ENCODE results near the gene PRAME. TPM values are rescaled to one million over a fixed set of nuclear protein-coding genes. Genes with fewer than 3 reads are reported as not detected.

Gene PRAME
- total and polyA plus RNA-seq, 2 experiments from 2014 or later: not detected

GRCh38 chr22:22558071-22558971, 744 bp downstream of the PRAME start:
- Histone ChIP-seq H3K4me1 (ENCODE audit: insufficient read depth) (no peaks in the 10 kb centered on the region), H4K20me1 (ENCODE audit: insufficient read depth) (no peaks in the 10 kb centered on the region), H3K9me2 (ENCODE audit: insufficient read depth) (no peaks in the 10 kb centered on the region), H3K27me3 (replicated peaks; ENCODE audit: insufficient read depth) (no peaks in the 10 kb centered on the region), H3K79me2 (ENCODE audit: insufficient read depth) (no peaks in the 10 kb centered on the region), H3K4me2 (ENCODE audit: unreplicated experiment) (no peak overlapping the region), H3F3A (ENCODE audit: insufficient read depth) (no peaks in the 10 kb centered on the region), H3K9me3 (ENCODE audit: low read depth) (no peaks in the 10 kb centered on the region), H3K27ac (no peak overlapping the region), H3K9ac (no peak overlapping the region), H3K4me3 (no peak overlapping the region), H2AFZ (no peak overlapping the region), H3K36me3 (ENCODE audit: low read depth) (no peaks in the 10 kb centered on the region)
- DNase-seq: peak; percentile 32
- 60% methylated on average over 25 of the region's 25 CpGs; no CpG with 5 or more reads in 1 of the 2 experiments for WGBS, 2 experiments (ENCODE audit: low coverage in 1 of 2, low lambda C conversion rate in 2 of 2, missing lambda C conversion rate in 2 of 2)
- TF ChIP-seq EZH2 (IDR thresholded peaks at IDR 0.05; ENCODE audit: insufficient read depth, poor library complexity, severe bottlenecking) (no peak), EZH2phosphoT487 (IDR thresholded peaks at IDR 0.05; ENCODE audit: insufficient read depth, low read depth) (no peak)
- in situ Hi-C loops (cut with MboI): no loop called here

GRCh38 chr22:22556995-22557925, 1.8 kb downstream of the PRAME start:
- Histone ChIP-seq H3K36me3 (ENCODE audit: low read depth) (no peaks in the 10 kb centered on the region), H3K79me2 (ENCODE audit: insufficient read depth) (no peaks in the 10 kb centered on the region), H3F3A (ENCODE audit: insufficient read depth) (no peaks in the 10 kb centered on the region), H3K27me3 (replicated peaks; ENCODE audit: insufficient read depth) (no peaks in the 10 kb centered on the region), H3K9ac (no peak overlapping the region), H4K20me1 (ENCODE audit: insufficient read depth) (no peaks in the 10 kb centered on the region), H3K27ac (no peak overlapping the region), H3K4me2 (ENCODE audit: unreplicated experiment) (no peak overlapping the region), H3K4me1 (ENCODE audit: insufficient read depth) (no peaks in the 10 kb centered on the region), H3K9me2 (ENCODE audit: insufficient read depth) (no peaks in the 10 kb centered on the region), H2AFZ (no peak overlapping the region), H3K4me3 (no peak overlapping the region), H3K9me3 (ENCODE audit: low read depth) (no peaks in the 10 kb centered on the region)
- in situ Hi-C loops (cut with MboI): no loop called here
- TF ChIP-seq EZH2 (IDR thresholded peaks at IDR 0.05; ENCODE audit: insufficient read depth, poor library complexity, severe bottlenecking): no peak
- no peak for TF ChIP-seq EZH2phosphoT487 (IDR thresholded peaks at IDR 0.05; ENCODE audit: insufficient read depth, low read depth)
- peak; percentile 9 for DNase-seq
- 85 to 89% methylated on average over 34 to 38 of the region's 38 CpGs for WGBS, 2 experiments (ENCODE audit: low coverage in 1 of 2, low lambda C conversion rate in 2 of 2, missing lambda C conversion rate in 2 of 2)

- Histone ChIP-seq H3K27ac (no peak overlapping the region), H3K27me3 (replicated peaks; ENCODE audit: insufficient read depth) (no peaks in the 10 kb centered on the region), H3K36me3 (ENCODE audit: low read depth) (no peaks in the 10 kb centered on the region), H3K9ac (no peak overlapping the region), H3K4me1 (ENCODE audit: insufficient read depth) (no peaks in the 10 kb centered on the region), H3K9me3 (ENCODE audit: low read depth) (no peaks in the 10 kb centered on the region), H4K20me1 (ENCODE audit: insufficient read depth) (no peaks in the 10 kb centered on the region), H2AFZ (no peak overlapping the region), H3K4me2 (ENCODE audit: unreplicated experiment) (no peak overlapping the region), H3F3A (ENCODE audit: insufficient read depth) (no peaks in the 10 kb centered on the region), H3K9me2 (ENCODE audit: insufficient read depth) (no peaks in the 10 kb centered on the region), H3K79me2 (ENCODE audit: insufficient read depth) (no peaks in the 10 kb centered on the region), H3K4me3 (no peak overlapping the region)
- TF ChIP-seq EZH2phosphoT487 (IDR thresholded peaks at IDR 0.05; ENCODE audit: insufficient read depth, low read depth): no peak
- no peak for TF ChIP-seq EZH2 (IDR thresholded peaks at IDR 0.05; ENCODE audit: insufficient read depth, poor library complexity, severe bottlenecking)
- DNase-seq: no peak
- in situ Hi-C loops (cut with MboI): no loop called here
- WGBS, 2 experiments (ENCODE audit: low coverage in 1 of 2, low lambda C conversion rate in 2 of 2, missing lambda C conversion rate in 2 of 2): 80 to 81% methylated on average over 14 of the region's 14 CpGs
These were observed 2.5 kb downstream of the PRAME start for GRCh38 chr22:22556578-22556977.

- H3F3A ChIP-seq (ENCODE audit: insufficient read depth): no peaks in the 10 kb centered on the region
- 87 to 93% methylated on average over 9 of the region's 9 CpGs for WGBS, 2 experiments (ENCODE audit: low coverage in 1 of 2, low lambda C conversion rate in 2 of 2, missing lambda C conversion rate in 2 of 2)
- H3K4me2 ChIP-seq (ENCODE audit: unreplicated experiment): no peak overlapping the region
- no peaks in the 10 kb centered on the region for H3K79me2 ChIP-seq (ENCODE audit: insufficient read depth)
- H3K9ac ChIP-seq: no peak overlapping the region
- TF ChIP-seq EZH2phosphoT487 (IDR thresholded peaks at IDR 0.05; ENCODE audit: insufficient read depth, low read depth) (no peak), EZH2 (IDR thresholded peaks at IDR 0.05; ENCODE audit: insufficient read depth, poor library complexity, severe bottlenecking) (no peak)
- DNase-seq: no peak
- H4K20me1 ChIP-seq (ENCODE audit: insufficient read depth): no peaks in the 10 kb centered on the region
- no peak overlapping the region for H3K4me3 ChIP-seq
- H3K27ac ChIP-seq: no peak overlapping the region
- H3K4me1 ChIP-seq (ENCODE audit: insufficient read depth): no peaks in the 10 kb centered on the region
- H3K36me3 ChIP-seq (ENCODE audit: low read depth): no peaks in the 10 kb centered on the region
- no peaks in the 10 kb centered on the region for H3K27me3 ChIP-seq (replicated peaks; ENCODE audit: insufficient read depth)
- no peaks in the 10 kb centered on the region for H3K9me2 ChIP-seq (ENCODE audit: insufficient read depth)
- H3K9me3 ChIP-seq (ENCODE audit: low read depth): no peaks in the 10 kb centered on the region
- in situ Hi-C loops (cut with MboI): no loop called here
- no peak overlapping the region for H2AFZ ChIP-seq
These were observed 3.5 kb downstream of the PRAME start for GRCh38 chr22:22555596-22555995.
